Omental fat pad (tissue), 4 donors: ENCODE data around the gene RRP12. TPM values are rescaled to one million over a fixed set of nuclear protein-coding genes. Genes with fewer than 3 reads are reported as not detected.

Source experiments
- ATAC-seq: fragments of 150-250 bp; one replicate; pipeline ENCODE4 v1.9.1; 2016; ENCODE audit warnings: mild to moderate bottlenecking, moderate library complexity; ENCODE audit not compliant: low FRiP score
- DNase-seq: peaks from one replicate; pipeline ENCODE4 v3.0.0-alpha.2; 2019; ENCODE audit warnings: low spot score
- CTCF ChIP-seq, 3 donors: fragments of 450-650 bp; IDR thresholded peaks; one replicate each; pipeline ENCODE4 v1.5.1; 2016 to 2017; ENCODE audit warnings: antibody characterized with exemption in 3 of 3, mild to moderate bottlenecking in 3 of 3, moderate library complexity in 2 of 3
- total RNA-seq, 4 donors: library from RNA; depleted of rRNA; stranded (reverse); fragments of >200 nt; gene quantifications; one replicate each; pipeline ENCODE4 v1.1.0, GENCODE V29; 2016

RRP12 gene
- total RNA-seq, 4 donors from 2014 or later, result 14.2 to 89.3 (median 18.7) TPM

GRCh38 chr10:97336006-97336405 lies 65.1 kb downstream of the RRP12 start:
- ATAC-seq (no peak), DNase-seq (no peak)
- TF ChIP-seq CTCF (IDR thresholded peaks at IDR 0.05), result no peak

- ATAC-seq, result no peak
- no peak for TF ChIP-seq CTCF (IDR thresholded peaks at IDR 0.05)
- no peak for DNase-seq
Observed at GRCh38 chr10:97335188-97335619, 65.9 kb downstream of the RRP12 start.

GRCh38 chr10:97334370-97335175 lies 66.6 kb downstream of the RRP12 start, which contains the start of gene FRAT2:
FRAT2 (minus strand) TSS chr10:97334729; CDS start chr10:97334572, 157 bp downstream.
- DNase-seq (peak; percentile 70), ATAC-seq (peak; percentile 94)
- no peak for TF ChIP-seq CTCF (IDR thresholded peaks at IDR 0.05)

- no peak for DNase-seq
- ATAC-seq, result no peak
Observed at GRCh38 chr10:97333601-97334369, 67.4 kb downstream of the RRP12 start.

GRCh38 chr10:97333351-97333600 lies 67.9 kb downstream of the RRP12 start:
- DNase-seq (no peak), ATAC-seq (no peak)
- no peak for TF ChIP-seq CTCF (IDR thresholded peaks at IDR 0.05)

More at GRCh38 chr10:97333601-97334369, 67.4 kb downstream of the RRP12 start:
- no peak for TF ChIP-seq CTCF (IDR thresholded peaks at IDR 0.05)

GRCh38 chr10:97332591-97333350 lies 68.4 kb downstream of the RRP12 start:
- ATAC-seq (peak; percentile 24), DNase-seq (no peak)
- no peak for TF ChIP-seq CTCF (IDR thresholded peaks at IDR 0.05)
